T-cell (primary cell): ENCODE data around the gene SLC25A45. TPM values are rescaled to one million over a fixed set of nuclear protein-coding genes. Genes with fewer than 3 reads are reported as not detected.

ENCODE experiments used
- ATAC-seq, 4 experiments: fragments of 200-7000 bp in 3 of 4; fragments of 150-1000 bp in 1 of 4; cut with Tn5 transposase; replicated peaks in 1 of 4; 1 replicate in 3 of 4; 2 replicates in 1 of 4; pipeline ENCODE4 v1.10.0; 2021; ENCODE audit warnings: moderate library complexity in 3 of 4, mild to moderate bottlenecking in 2 of 4, moderate number of reproducible peaks in 1 of 4
- CTCF ChIA-PET, 2 donors: fragments of 300-600 bp; sonication (Branson Sonifier 250); formaldehyde crosslinking; loops; one replicate each; lab custom pipeline; 2022; ENCODE audit warnings: antibody characterized with exemption in 2 of 2; lab: Charles Lee
- POLR2A ChIA-PET, 2 donors: fragments of 300-600 bp; sonication (Branson Sonifier 250); formaldehyde crosslinking; loops; one replicate each; lab custom pipeline; 2022; ENCODE audit warnings: antibody characterized with exemption in 2 of 2; lab: Charles Lee
- DNase-seq, 35 experiments: peaks; one replicate each; pipeline versions ENCODE4 v3.0.0 to v3.0.0-alpha.2; 2013 to 2023
- H3K27ac ChIP-seq: one replicate; pipeline ENCODE4 v1.5.1; 2013; ENCODE audit warnings: low read length
- H3K27me3 ChIP-seq, 2 experiments: replicated peaks in 1 of 2; 1 replicate in 1 of 2; 2 replicates in 1 of 2; pipeline versions ENCODE4 v1.6.1 to v1.7.0; 2013; ENCODE audit warnings: low read length in 1 of 2, mixed read lengths in 1 of 2; ENCODE audit not compliant: control insufficient read depth in 2 of 2, insufficient read depth in 2 of 2; ENCODE audit errors: extremely low read depth in 1 of 2
- H3K36me3 ChIP-seq, 2 donors: 1 replicate in 1 of 2; 2 replicates in 1 of 2; pipeline versions ENCODE4 v1.6.1 to v1.7.0; 2013; ENCODE audit warnings: low read length in 1 of 2; ENCODE audit not compliant: control insufficient read depth in 2 of 2, insufficient read depth in 1 of 2; ENCODE audit errors: extremely low read depth in 1 of 2
- H3K4me1 ChIP-seq, 2 experiments: 1 replicate in 1 of 2; 2 replicates in 1 of 2; pipeline versions ENCODE4 v1.6.1 to v1.7.0; 2013; ENCODE audit warnings: low read length in 2 of 2, mixed read lengths in 1 of 2; ENCODE audit not compliant: insufficient read depth in 2 of 2, control insufficient read depth in 1 of 2; ENCODE audit errors: extremely low read depth in 1 of 2
- H3K4me3 ChIP-seq, 2 donors: 1 replicate in 1 of 2; 2 replicates in 1 of 2; pipeline versions ENCODE4 v1.5.1 to v1.7.0; 2013; ENCODE audit warnings: mild to moderate bottlenecking in 2 of 2, low read length in 1 of 2, moderate library complexity in 1 of 2; ENCODE audit not compliant: control insufficient read depth in 1 of 2; ENCODE audit errors: extremely low read depth in 1 of 2
- H3K9me3 ChIP-seq: 2 replicates; pipeline ENCODE4 v1.7.0; 2013
- H3K27ac Mint-ChIP-seq, 2 donors: one replicate each; pipeline ENCODE4 v1.8.0; 2020 to 2021; ENCODE audit warnings: mild to moderate bottlenecking in 2 of 2, mixed read lengths in 2 of 2
- H3K27me3 Mint-ChIP-seq, 2 donors: one replicate each; pipeline ENCODE4 v1.8.0; 2021 to 2022; ENCODE audit warnings: mixed read lengths in 2 of 2
- H3K36me3 Mint-ChIP-seq: one replicate; pipeline ENCODE4 v1.8.0; 2021; ENCODE audit warnings: mixed read lengths
- H3K4me1 Mint-ChIP-seq, 3 donors: one replicate each; pipeline ENCODE4 v1.8.0; 2020 to 2022; ENCODE audit warnings: mixed read lengths in 3 of 3, mild to moderate bottlenecking in 1 of 3
- H3K4me3 Mint-ChIP-seq, 3 donors: one replicate each; pipeline ENCODE4 v1.8.0; 2020 to 2022; ENCODE audit warnings: mild to moderate bottlenecking in 3 of 3, mixed read lengths in 3 of 3, moderate library complexity in 3 of 3
- H3K9me3 Mint-ChIP-seq, 3 donors: one replicate each; pipeline ENCODE4 v1.8.0; 2020 to 2022; ENCODE audit warnings: mixed read lengths in 3 of 3
- WGBS: methylation state at CpG from one replicate; pipeline ENCODE4 v1.1.5; 2013; ENCODE audit warnings: missing lambda C conversion rate; ENCODE audit not compliant: insufficient coverage; 5-methylcytosine and 5-hydroxymethylcytosine counted together
- total RNA-seq, 35 experiments: library from RNA in 6 of 35; stranded (reverse) in 6 of 35; fragments of 120-200 nt in 1 of 35; gene quantifications; one replicate each; pipeline versions ENCODE4 v1.2.1 to v1.2.4 and lab custom pipeline; 2013 to 2026

The SLC25A45 gene
- total RNA-seq, 5 donors from 2014 or later (not counting 1 experiment from before 2014, with no cell fraction given) = 18.7 to 72.2 (median 22.6) TPM

DNA sequence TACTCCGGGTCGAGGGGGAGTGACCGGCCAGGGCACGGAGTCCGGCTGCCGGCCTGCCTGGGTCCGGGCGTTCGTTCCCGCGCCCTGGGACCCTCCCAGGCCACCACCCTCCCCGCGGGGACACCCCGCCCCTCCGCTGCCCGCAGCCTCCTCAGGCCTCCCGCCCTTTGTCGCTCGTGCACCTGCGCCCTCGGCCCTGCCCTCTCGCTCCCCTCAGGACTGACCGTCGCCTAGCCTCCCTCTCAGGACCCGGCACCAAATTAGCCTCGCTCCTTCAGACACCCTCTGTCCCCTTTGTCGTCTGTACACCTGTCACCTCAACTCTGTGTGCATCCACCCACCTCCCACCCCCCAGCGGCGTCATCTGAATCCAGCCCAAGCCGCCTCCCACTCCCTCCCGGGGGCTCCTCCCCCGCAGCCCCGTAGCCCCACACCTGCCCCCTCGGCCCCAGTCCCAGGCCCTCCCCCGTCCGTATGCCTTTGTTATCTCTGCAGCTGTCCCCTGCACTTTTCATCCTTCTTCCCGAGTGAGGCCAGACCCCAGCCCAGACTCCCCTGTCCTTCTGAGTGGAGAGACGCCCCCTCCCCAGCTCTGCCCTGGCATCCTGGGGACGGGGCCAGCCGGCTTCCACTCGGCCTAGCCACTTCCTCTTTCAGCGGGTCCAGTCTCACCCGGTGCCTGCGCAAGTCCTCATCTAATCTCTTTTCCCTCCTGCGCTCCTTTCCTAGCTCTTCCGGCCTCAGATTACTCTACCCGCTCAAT is 27.3 kb downstream of the SLC25A45 start:
- ChIA-PET CTCF (no interaction called here), POLR2A (no interaction called here)
- peak overlapping the region; percentile 80 to 96 (median 87) for H3K4me3 Mint-ChIP-seq
- H3K36me3 ChIP-seq = peaks cover 9 to 20% of the 10 kb centered on the region in 2 donors
- 2% methylated on average over 47 of the region's 47 CpGs for WGBS
- no peaks in the 10 kb centered on the region for H3K9me3 ChIP-seq
- peaks cover 2 to 20% of the 10 kb centered on the region in 2 experiments for H3K4me1 ChIP-seq
- H3K27ac ChIP-seq = no peak overlapping the region
- H3K27me3 Mint-ChIP-seq = no peaks in the 10 kb centered on the region
- H3K27ac Mint-ChIP-seq = peak overlapping the region; percentile 58 to 63
- ATAC-seq (peak; percentile 30 to 55 (median 40)), DNase-seq (peak; percentile 29 to 77 (median 61))
- peaks cover 9% of the 10 kb centered on the region for H3K36me3 Mint-ChIP-seq
- peak overlapping the region; percentile 49 to 50 for H3K4me3 ChIP-seq
- peaks cover 14 to 21% (median 18%) of the 10 kb centered on the region in 3 donors for H3K4me1 Mint-ChIP-seq
- H3K9me3 Mint-ChIP-seq = no peaks in the 10 kb centered on the region
- peaks cover 0 to 7% of the 10 kb centered on the region in 2 experiments for H3K27me3 ChIP-seq

DNA sequence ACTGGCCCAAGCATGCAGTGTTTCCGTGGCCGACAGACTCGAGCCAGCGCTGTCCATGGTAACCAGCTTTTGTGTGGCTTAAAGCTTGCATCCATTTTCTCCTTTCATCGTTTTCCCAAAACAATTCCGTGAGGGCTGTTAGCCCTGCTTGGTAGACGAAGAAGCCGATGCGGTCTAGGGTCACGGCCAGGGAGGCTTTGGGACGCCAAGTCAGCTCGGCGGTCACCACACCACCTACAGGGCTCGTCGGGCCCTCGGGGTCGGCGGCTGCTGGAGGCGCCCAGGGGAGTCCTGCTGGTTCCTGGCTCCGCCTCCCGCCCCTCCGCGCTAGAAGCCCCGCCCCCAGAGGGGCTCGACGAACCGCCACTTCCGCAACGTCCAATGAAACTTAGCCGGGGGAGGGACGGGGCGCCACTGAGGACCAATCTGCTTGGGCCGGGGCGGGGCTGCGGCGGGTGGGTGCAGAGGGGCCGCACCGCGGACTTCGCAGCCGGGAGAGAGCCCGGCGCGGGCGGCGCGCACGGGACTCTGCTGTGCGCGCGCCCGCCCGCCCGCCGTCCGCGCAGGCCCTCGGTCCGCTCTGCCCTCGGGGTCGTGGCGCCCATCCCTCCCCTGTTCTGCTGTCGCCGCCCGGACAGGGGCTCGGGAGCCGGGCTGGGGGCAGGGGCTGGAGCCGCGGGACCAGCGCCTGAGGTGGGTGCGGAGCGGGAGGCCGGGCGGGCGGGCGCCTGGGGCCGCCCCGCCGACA is 28.0 kb downstream of the SLC25A45 start, which contains the start of gene TIGD3:
Gene TIGD3 (plus strand): TSS at position 487 of the 748 bp plus-strand sequence. CDS start 1,058 bp downstream, outside the sequence.
- Mint-ChIP-seq H3K27ac (peak within 1 kb of the TSS; percentile 63 to 84), H3K36me3 (peaks cover 9% of the 10 kb centered on the region), H3K4me3 (peak within 1 kb of the TSS; percentile 80 to 96 (median 87)), H3K4me1 (peaks cover 14 to 21% (median 18%) of the 10 kb centered on the region in 3 donors), H3K9me3 (no peaks in the 10 kb centered on the region), H3K27me3 (no peaks in the 10 kb centered on the region)
- ChIA-PET CTCF (interaction anchor here (0.5 kb wide), 2 partner anchors 148 to 1052 kb away, joined by 4 read pairs; no protein-coding TSS in a partner anchor), POLR2A (no interaction called here)
- H3K27ac ChIP-seq = peak within 1 kb of the TSS; percentile 58
- no peaks in the 10 kb centered on the region for H3K9me3 ChIP-seq
- peaks cover 12 to 26% of the 10 kb centered on the region in 2 donors for H3K36me3 ChIP-seq
- H3K4me1 ChIP-seq = peaks cover 2 to 20% of the 10 kb centered on the region in 2 experiments
- H3K27me3 ChIP-seq = peaks cover 0 to 7% of the 10 kb centered on the region in 2 experiments
- under 1% methylated on average over 79 of the region's 79 CpGs for WGBS
- ATAC-seq (peak; percentile 94 to 98 (median 97)), DNase-seq (peak; percentile 89 to 99 (median 96))
- peak within 1 kb of the TSS; percentile 49 to 65 for H3K4me3 ChIP-seq

DNA sequence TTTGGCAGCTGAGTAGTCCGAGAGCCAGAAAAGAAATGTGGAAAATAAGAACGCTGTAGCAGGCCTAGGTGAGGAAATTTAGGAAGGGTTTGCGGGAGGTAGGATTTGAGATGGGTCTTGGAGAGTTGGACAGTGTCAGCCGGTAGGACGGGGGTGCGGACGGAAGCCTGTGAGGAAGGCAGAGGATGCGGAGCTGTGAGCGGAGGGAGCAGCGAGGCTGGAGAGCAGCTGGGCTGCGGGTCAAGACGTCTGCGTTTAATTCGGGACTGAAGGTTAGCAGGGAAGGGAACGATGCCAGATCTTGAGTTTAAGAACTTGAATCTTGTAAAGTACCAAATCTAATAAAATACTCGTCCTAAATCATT is 28.6 kb downstream of the SLC25A45 start:
- no peak for ATAC-seq

DNA sequence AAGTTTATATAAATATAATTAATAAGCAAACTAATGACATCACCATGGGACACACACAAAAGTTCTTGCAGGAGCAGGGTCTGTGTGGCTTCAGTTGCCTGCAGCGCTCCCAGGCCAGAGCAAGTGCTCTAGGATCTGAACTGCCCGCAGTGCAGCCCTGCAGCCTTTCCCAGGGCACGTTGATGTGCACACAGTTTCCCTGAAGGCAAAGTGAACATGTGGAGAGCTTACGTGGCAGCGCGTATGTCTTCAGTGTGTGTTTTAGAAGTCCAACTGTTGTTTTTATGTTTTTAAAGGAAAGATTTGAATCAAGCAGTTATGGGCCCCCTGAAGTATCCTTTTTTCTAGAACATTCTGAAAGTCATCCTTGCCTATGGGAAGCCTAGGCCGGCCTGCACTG is 29.1 kb downstream of the SLC25A45 start:
- POLR2A ChIA-PET = interaction anchor here in 1 of 2 donors (1.1 kb wide), 1 partner anchor 151 kb away, joined by 3 read pairs; no protein-coding TSS in a partner anchor
- peaks cover 14 to 21% (median 18%) of the 10 kb centered on the region in 3 donors for H3K4me1 Mint-ChIP-seq
- no peak overlapping the region for H3K27ac ChIP-seq

More for the DNA sequence above, 28.6 kb downstream of the SLC25A45 start:
- Histone ChIP-seq H3K36me3 (peaks cover 12 to 31% of the 10 kb centered on the region in 2 donors), H3K4me1 (peaks cover 2 to 20% of the 10 kb centered on the region in 2 experiments), H3K4me3 (peak overlapping the region; percentile 43 to 65), H3K9me3 (no peaks in the 10 kb centered on the region), H3K27ac (peak overlapping the region; percentile 58), H3K27me3 (peaks cover 0 to 7% of the 10 kb centered on the region in 2 experiments)
- Mint-ChIP-seq H3K4me1 (peaks cover 14 to 21% (median 18%) of the 10 kb centered on the region in 3 donors), H3K9me3 (no peaks in the 10 kb centered on the region), H3K27ac (peak overlapping the region; percentile 41 to 84), H3K36me3 (peaks cover 12% of the 10 kb centered on the region), H3K4me3 (peak overlapping the region; percentile 61 to 96 (median 65)), H3K27me3 (no peaks in the 10 kb centered on the region)
- DNase-seq = peak in 1 of 35 experiments; percentile 18
- ChIA-PET POLR2A (interaction anchor here in 1 of 2 donors (1.1 kb wide), 1 partner anchor 150 kb away, joined by 3 read pairs; no protein-coding TSS in a partner anchor), CTCF (interaction anchor here (0.5 to 1.4 kb wide), 3 partner anchors 19 to 1051 kb away, joined by 3 to 5 read pairs (median 4); no protein-coding TSS in a partner anchor)
- WGBS = 74% methylated on average over 6 of the region's 16 CpGs

DNA sequence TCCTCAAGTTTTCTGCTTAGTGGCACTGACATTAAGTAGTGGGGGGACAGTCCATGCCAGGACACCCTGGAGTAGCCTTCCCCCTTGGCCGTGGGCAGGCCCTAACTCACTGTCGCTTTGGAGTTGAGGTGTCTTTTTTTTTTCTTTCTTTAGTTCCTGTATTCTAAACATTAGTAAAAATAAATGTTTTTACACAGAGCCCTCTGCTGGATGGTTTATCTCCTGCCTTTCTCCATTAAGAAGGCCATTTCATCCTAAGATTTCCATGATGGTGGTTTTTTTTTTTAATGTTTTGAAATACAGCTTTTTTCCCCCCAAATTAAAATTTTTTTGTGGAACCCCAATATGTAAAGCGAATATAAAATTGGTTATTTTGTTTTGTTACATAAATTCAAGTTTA is 29.7 kb downstream of the SLC25A45 start:
- Mint-ChIP-seq H3K9me3 (no peaks in the 10 kb centered on the region), H3K4me3 (no peak overlapping the region), H3K27ac (peak overlapping the region; percentile 79 to 80), H3K4me1 (peaks cover 14 to 21% (median 18%) of the 10 kb centered on the region in 3 donors), H3K27me3 (no peaks in the 10 kb centered on the region), H3K36me3 (peaks cover 17% of the 10 kb centered on the region)
- WGBS = no CpG with 5 or more reads among the region's 3 CpGs
- H3K27ac ChIP-seq = no peak overlapping the region
- peaks cover 2 to 20% of the 10 kb centered on the region in 2 experiments for H3K4me1 ChIP-seq
- peaks cover 0 to 7% of the 10 kb centered on the region in 2 experiments for H3K27me3 ChIP-seq
- DNase-seq (no peak), ATAC-seq (no peak)
- H3K4me3 ChIP-seq = no peak overlapping the region
- ChIA-PET POLR2A (interaction anchor here in 1 of 2 donors (1.1 kb wide), 1 partner anchor 151 kb away, joined by 3 read pairs; no protein-coding TSS in a partner anchor), CTCF (interaction anchor here (0.6 to 1.4 kb wide), 6 partner anchors 16 to 1909 kb away, joined by 3 to 5 read pairs (median 4); no protein-coding TSS in a partner anchor)
- H3K36me3 ChIP-seq = peaks cover 12 to 42% of the 10 kb centered on the region in 2 donors
- H3K9me3 ChIP-seq = no peaks in the 10 kb centered on the region

More for the DNA sequence above, 29.1 kb downstream of the SLC25A45 start:
- Histone ChIP-seq H3K36me3 (peaks cover 12 to 36% of the 10 kb centered on the region in 2 donors), H3K4me1 (peaks cover 2 to 20% of the 10 kb centered on the region in 2 experiments), H3K27me3 (peaks cover 0 to 7% of the 10 kb centered on the region in 2 experiments), H3K4me3 (no peak overlapping the region), H3K9me3 (no peaks in the 10 kb centered on the region)
- peaks cover 17% of the 10 kb centered on the region for H3K36me3 Mint-ChIP-seq
- ATAC-seq = no peak
- no peaks in the 10 kb centered on the region for H3K9me3 Mint-ChIP-seq
- 96% methylated on average over 7 of the region's 7 CpGs for WGBS
- peak overlapping the region; percentile 61 to 96 (median 65) for H3K4me3 Mint-ChIP-seq
- no peak for DNase-seq
- H3K27ac Mint-ChIP-seq = peak overlapping the region; percentile 41 to 84
- CTCF ChIA-PET = interaction anchor here (0.6 to 1.4 kb wide), 6 partner anchors 19 to 1908 kb away, joined by 3 to 5 read pairs (median 4); no protein-coding TSS in a partner anchor
- H3K27me3 Mint-ChIP-seq = no peaks in the 10 kb centered on the region
